GM20000 (cell line): ENCODE measurements around the gene KRTAP1-4.
"Not testable (repeated sequence)": the region's sequence is repeated elsewhere in the genome, so short reads cannot be mapped to it uniquely, and the experiment has no call there.

Experiments
- DNase-seq: peaks from one replicate; pipeline ENCODE4 v3.0.0; 2012; ENCODE audit warnings: low spot score
- CTCF ChIP-seq: IDR thresholded peaks from 2 replicates; pipeline ENCODE4 v1.5.1; 2012; ENCODE audit warnings: mild to moderate bottlenecking, control low read depth; ENCODE audit errors: extremely low read depth, missing control alignments

The KRTAP1-4 gene

GRCh38 chr17:41029633-41030245, at the start of gene KRTAP1-4:
Gene KRTAP1-4 (minus strand): TSS chr17:41030195. CDS start chr17:41030078, 117 bp downstream.
- no peak for DNase-seq
- TF ChIP-seq CTCF = no peak

DNA sequence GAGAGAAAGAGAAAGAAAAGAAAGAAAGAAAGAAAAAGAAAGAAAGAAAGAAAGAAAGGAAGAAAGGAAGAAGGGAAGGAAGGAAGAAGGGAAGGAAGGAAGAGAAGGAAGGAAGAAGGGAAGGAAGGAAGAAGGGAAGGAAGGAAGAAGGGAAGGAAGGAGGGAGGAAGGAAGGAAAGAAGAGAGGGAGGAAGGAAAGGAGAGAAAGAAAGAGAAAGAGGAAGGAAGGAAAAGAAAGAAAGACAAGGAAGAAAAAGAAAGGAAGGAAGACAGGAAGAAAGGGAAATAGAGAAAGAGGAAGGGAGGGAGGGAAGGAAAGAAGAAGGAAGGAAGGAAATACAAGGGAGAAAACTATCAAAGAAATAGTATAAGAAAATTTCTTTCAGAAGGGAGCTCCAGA, 46.8 kb upstream of the KRTAP1-4 start:
- no peak for TF ChIP-seq CTCF
- DNase-seq = no peak

DNA sequence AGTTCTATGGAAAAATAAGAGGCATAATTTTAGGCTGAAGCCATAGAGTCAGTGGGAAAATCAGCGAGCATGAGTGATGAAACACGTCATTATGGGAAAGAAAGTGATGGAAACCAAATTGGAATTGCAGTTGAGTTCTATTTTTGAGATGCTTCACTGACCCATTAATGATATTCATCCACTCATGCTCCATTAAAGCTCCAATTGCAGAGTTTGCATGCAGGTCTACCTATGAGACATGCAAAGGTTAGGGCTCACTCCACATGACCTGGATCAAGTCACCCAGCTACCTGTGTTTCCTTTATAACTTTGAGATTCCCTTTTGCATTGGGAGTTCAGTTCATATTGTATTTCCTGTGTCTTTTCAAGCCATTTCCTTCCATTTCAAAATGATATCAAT, 43.7 kb upstream of the KRTAP1-4 start:
- no peak for DNase-seq
- no peak for TF ChIP-seq CTCF

- no peak for TF ChIP-seq CTCF
- DNase-seq = no peak
Observed at GRCh38 chr17:41071606-41072360, 41.8 kb upstream of the KRTAP1-4 start.

DNA sequence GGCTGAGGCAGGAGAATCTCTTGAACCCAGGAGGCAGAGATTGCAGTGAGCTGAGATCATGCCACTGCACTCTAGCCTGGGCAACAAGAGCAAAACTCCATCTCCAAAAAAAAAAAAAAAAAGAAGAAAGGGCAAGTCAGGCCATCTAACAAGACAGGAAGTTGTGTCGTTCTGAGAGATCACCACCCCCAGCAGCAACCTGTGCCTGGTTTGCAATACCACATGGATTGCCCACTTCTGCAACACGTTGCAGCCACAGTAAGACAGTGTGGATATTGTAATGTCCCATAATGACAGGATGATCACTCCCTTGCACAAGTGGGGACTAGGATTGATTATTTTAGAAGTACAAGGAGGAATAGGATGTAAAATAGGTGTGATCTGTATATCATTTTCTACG, 39.0 kb upstream of the KRTAP1-4 start:
- DNase-seq = no peak
- no peak for TF ChIP-seq CTCF

GRCh38 chr17:41067281-41067680, 37.3 kb upstream of the KRTAP1-4 start:
- no peak for DNase-seq
- no peak for TF ChIP-seq CTCF

DNA sequence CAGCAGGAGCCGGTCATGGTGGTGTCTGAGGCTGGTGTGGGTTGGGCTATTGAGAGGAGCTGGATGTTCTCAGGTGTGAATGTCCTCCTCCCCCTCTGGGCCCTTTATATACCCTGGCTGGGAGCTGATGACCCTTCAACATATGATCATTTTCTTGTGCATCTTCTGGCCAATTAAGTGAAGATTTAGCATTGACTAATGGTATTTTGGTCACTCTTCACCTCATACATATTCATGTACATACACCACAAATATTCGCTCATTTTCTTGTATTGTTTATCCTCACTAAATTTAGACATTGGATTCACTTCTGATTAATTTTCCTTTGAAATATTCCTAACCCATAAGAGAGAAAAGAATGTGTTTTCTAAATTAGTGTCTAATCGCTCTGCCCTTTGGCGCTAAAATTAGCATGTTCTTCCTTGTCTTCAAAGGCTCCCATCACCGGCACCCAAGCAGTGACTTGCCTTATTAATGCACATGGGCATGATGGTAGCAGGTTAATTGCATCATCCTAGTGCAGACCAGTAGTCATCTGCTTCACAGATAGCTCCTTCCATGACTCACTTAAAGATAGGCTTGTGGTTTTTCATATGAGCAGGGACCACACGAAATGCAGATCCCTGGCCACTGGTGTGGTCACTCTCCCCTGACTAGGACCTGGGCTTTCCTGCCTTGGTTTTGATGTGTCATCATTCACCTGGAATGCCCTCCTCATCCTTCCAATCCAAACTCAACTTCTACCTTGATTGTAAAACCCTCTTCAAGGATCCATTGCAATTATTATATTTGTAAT, 36.0 kb upstream of the KRTAP1-4 start, which contains the start of gene KRTAP2-4:
KRTAP2-4 (minus strand) TSS at position 51 of the 796 bp plus-strand sequence; CDS start at position 17, 34 bp downstream.
- no peak for TF ChIP-seq CTCF
- DNase-seq = no peak

- DNase-seq = not testable (repeated sequence)
Observed at GRCh38 chr17:41065016-41065689, 35.2 kb upstream of the KRTAP1-4 start.
